Measurements from ENCODE around the gene STK11. TPM values are rescaled to one million over a fixed set of nuclear protein-coding genes. Genes with fewer than 3 reads are reported as not detected.

The STK11 gene
- total RNA-seq, 3 donors from 2014 or later: 32.8 to 55.0 (median 52.1) TPM

DNA sequence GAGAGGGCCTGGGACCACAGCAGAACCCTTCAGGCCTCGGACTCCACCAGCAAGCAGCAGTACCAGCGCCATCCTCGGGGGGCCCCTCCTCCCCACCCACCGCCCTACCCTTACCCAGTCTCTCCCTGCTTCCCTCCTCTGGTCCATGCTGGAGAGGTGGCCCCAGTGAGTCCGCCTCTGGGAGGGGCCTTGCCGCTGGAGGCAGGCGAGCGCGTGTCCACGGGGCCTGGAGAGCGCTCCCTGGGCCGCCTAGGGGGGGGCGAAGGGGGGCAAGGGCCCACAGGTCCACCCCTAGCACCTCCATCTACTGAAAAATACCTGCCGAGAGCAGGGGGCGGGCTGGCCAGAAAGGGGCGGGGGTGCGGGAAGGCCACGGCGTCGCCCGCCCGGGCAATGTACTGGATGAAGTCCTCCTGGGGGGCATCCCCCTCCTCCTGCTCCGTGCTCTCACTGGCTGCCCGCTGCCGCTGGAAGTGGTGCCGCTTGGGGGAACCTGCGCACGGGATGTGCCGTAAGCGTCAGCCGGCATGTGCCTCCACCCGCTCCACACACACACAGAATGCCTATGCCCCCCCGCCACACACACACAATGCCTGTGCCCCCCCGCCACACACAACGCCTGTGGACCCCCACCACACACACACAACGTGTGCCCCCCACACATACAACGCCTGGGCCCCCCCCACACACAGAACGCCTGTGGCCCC is 25.4 kb downstream of the STK11 start:
- Histone ChIP-seq H3K36me3 (peaks cover 9% of the 10 kb centered on the region), H3K27ac (no peak overlapping the region), H3K9me3 (no peaks in the 10 kb centered on the region), H3K4me3 (no peak overlapping the region), H3K4me1 (no peaks in the 10 kb centered on the region), H3K27me3 (no peaks in the 10 kb centered on the region)
- intact Hi-C loops (cut with DNase I; ENCODE audit: low total_unique reads): no loop called here
- TF ChIP-seq POLR2A (IDR thresholded peaks at IDR 0.05): no peak
- TF ChIP-seq, protein P1, sequence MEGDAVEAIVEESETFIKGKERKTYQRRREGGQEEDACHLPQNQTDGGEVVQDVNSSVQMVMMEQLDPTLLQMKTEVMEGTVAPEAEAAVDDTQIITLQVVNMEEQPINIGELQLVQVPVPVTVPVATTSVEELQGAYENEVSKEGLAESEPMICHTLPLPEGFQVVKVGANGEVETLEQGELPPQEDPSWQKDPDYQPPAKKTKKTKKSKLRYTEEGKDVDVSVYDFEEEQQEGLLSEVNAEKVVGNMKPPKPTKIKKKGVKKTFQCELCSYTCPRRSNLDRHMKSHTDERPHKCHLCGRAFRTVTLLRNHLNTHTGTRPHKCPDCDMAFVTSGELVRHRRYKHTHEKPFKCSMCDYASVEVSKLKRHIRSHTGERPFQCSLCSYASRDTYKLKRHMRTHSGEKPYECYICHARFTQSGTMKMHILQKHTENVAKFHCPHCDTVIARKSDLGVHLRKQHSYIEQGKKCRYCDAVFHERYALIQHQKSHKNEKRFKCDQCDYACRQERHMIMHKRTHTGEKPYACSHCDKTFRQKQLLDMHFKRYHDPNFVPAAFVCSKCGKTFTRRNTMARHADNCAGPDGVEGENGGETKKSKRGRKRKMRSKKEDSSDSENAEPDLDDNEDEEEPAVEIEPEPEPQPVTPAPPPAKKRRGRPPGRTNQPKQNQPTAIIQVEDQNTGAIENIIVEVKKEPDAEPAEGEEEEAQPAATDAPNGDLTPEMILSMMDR (IDR thresholded peaks at IDR 0.05): no peak
- no peak for TF ChIP-seq POLR2AphosphoS5 (IDR thresholded peaks at IDR 0.05)
- DNase-seq (ENCODE audit: low spot score in 2 of 2): no peak

DNA sequence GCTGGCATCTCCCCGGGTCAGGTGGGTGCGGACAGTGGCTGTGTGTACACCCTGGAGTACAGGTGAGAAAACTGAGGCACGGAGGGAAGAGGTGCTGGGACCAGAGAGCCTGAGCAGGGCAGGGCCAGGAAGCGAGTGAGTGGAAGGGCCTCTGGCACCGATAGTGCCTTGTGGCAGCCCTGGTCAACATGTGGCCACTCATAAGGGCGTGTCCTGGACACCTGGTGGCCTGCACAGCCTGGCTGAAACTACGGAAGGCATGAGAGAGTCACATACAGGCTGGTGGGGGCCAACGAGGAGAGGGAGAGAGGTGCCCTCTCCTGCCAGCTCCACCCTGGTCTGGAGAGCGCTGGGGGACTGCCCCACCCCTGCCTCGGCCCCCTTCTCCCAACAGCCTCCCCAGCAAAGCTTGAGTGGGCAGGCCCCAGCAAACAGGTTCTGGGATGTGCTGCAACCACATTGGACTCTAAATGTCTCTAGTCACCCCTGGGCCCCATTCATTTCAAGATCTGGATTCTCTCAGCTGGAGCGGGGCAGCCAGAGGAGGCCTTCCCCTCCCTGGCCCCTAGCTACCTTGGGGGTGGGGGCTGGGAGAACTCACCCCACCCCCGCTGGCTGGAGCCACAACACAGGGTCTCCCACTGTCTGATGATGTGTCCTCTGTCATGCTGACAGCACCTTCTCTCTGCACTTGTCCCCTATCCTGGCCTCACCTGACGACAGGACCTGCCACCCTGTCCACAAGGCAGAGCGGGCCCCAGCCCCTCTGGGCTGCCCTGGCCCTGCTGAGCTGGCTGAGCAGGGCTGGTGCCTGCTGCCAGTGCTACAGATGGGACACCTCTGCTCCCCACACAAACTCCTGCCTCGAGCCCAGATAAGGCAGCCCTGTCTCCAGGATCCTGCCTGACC is 26.4 kb downstream of the STK11 start:
- DNase-seq (ENCODE audit: low spot score in 2 of 2): no peak
- TF ChIP-seq POLR2AphosphoS5 (IDR thresholded peaks at IDR 0.05) (no peak), POLR2A (IDR thresholded peaks at IDR 0.05) (no peak)
- TF ChIP-seq, protein P1 (IDR thresholded peaks at IDR 0.05): no peak
- Histone ChIP-seq H3K27ac (no peak overlapping the region), H3K36me3 (peaks cover 9% of the 10 kb centered on the region), H3K27me3 (no peaks in the 10 kb centered on the region), H3K4me1 (peaks cover 0 to 5% of the 10 kb centered on the region in 2 donors), H3K9me3 (no peaks in the 10 kb centered on the region), H3K4me3 (no peak overlapping the region)
- intact Hi-C loops (cut with DNase I; ENCODE audit: low total_unique reads): no loop called here

DNA sequence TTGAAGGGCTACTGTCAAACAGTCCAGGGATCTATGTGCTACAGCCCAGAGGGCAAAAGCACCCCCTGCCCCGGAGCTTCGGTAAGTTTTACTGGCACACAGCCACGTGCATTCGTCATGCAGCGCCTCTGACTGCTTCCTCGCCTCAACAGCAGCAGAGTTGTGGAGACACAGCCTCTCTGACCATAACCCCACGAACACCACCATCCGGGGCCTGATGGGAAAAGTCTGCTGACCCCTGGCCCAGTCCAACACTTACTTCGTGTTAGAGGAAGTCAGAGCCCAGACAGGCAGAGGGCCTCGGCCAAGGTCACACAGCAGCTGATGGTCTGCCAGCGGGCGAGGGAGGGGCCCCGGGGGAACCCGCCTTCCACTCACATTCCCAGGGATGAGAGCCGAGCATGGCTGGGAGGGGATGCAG is 27.1 kb downstream of the STK11 start:
- no peak overlapping the region for H3K4me3 ChIP-seq
- no peak overlapping the region for H3K27ac ChIP-seq
- intact Hi-C loops (cut with DNase I; ENCODE audit: low total_unique reads): no loop called here
- no peaks in the 10 kb centered on the region for H3K27me3 ChIP-seq
- DNase-seq (ENCODE audit: low spot score in 2 of 2): no peak
- no peaks in the 10 kb centered on the region for H3K9me3 ChIP-seq
- TF ChIP-seq POLR2A (IDR thresholded peaks at IDR 0.05): no peak
- TF ChIP-seq, protein P1 (IDR thresholded peaks at IDR 0.05): no peak
- TF ChIP-seq POLR2AphosphoS5 (IDR thresholded peaks at IDR 0.05): no peak
- H3K36me3 ChIP-seq: peaks cover 5% of the 10 kb centered on the region
- H3K4me1 ChIP-seq: peaks cover 0 to 5% of the 10 kb centered on the region in 2 donors

DNA sequence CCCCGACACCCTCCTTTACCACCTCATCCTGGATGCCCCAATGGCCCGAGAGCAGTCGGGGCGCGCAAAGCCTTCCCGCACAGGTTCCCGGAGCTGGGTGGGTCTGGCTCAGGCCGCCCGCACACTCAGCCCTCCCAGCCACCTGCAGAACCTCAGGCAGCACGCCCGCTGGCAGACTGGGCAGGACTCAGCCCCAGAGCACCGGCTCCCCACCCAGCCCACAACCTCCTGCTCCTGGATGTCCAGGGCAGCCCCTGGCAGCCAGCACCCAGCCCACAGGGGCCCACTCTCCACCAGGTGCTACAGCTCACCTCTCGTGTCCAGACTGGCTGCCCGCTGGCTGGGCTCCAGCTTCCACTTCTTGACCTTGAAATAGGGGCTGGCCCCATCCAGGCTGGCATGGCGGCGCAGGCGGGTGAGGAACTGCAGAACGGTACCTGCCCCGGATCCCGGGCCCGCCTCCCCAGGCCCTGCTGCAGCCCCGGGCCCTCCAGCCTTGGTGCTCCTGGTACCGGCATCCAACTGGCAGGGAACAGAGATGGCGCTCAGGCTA is 27.6 kb downstream of the STK11 start:
- H3K4me3 ChIP-seq: no peak overlapping the region
- no peaks in the 10 kb centered on the region for H3K27me3 ChIP-seq
- no peak for DNase-seq (ENCODE audit: low spot score in 2 of 2)
- intact Hi-C loops (cut with DNase I; ENCODE audit: low total_unique reads): no loop called here
- no peaks in the 10 kb centered on the region for H3K36me3 ChIP-seq
- no peak for TF ChIP-seq POLR2A (IDR thresholded peaks at IDR 0.05)
- TF ChIP-seq POLR2AphosphoS5 (IDR thresholded peaks at IDR 0.05): no peak
- TF ChIP-seq, protein P1 (IDR thresholded peaks at IDR 0.05): no peak
- no peak overlapping the region for H3K27ac ChIP-seq
- no peaks in the 10 kb centered on the region for H3K9me3 ChIP-seq
- H3K4me1 ChIP-seq: peaks cover 0 to 5% of the 10 kb centered on the region in 2 donors

Data from breast epithelium (tissue), 4 donors.